Heart left ventricle (tissue), 16 donors: ENCODE data around the gene TRPM7. TPM values are rescaled to one million over a fixed set of nuclear protein-coding genes. Genes with fewer than 3 reads are reported as not detected.

Source experiments
- ATAC-seq, 4 donors: fragments of 200-7000 bp; cut with Tn5 transposase; one replicate each; pipeline ENCODE4 v1.9.1; 2020 to 2022; ENCODE audit warnings: moderate library complexity in 4 of 4, mild to moderate bottlenecking in 3 of 4, moderate number of reproducible peaks in 1 of 4
- DNase-seq, 5 donors: peaks; one replicate each; pipeline ENCODE4 v3.0.0-alpha.2; 2020
- H3K27ac ChIP-seq, 12 donors: fragments of 200-600 bp; sonication (generic) in 4 of 12; one replicate each; pipeline versions ENCODE4 v1.5.0 to v1.8.0; 2016 to 2022; ENCODE audit warnings: mild to moderate bottlenecking in 2 of 12
- H3K27me3 ChIP-seq, 9 donors: fragments of 200-600 bp; sonication (generic) in 2 of 9; one replicate each; pipeline versions ENCODE4 v1.5.1 to v1.8.0; 2016 to 2022; ENCODE audit warnings: mild to moderate bottlenecking in 3 of 9
- H3K36me3 ChIP-seq, 9 donors: fragments of 200-600 bp; sonication (generic) in 2 of 9; one replicate each; pipeline versions ENCODE4 v1.5.0 to v1.8.0; 2018 to 2022; ENCODE audit warnings: mild to moderate bottlenecking in 2 of 9
- H3K4me1 ChIP-seq, 12 donors: fragments of 200-600 bp; sonication (generic) in 4 of 12; one replicate each; pipeline versions ENCODE4 v1.5.0 to v1.8.0; 2016 to 2022; ENCODE audit warnings: mild to moderate bottlenecking in 3 of 12
- H3K4me3 ChIP-seq, 12 donors: fragments of 200-600 bp; sonication (generic) in 4 of 12; one replicate each; pipeline versions ENCODE4 v1.5.0 to v1.8.0; 2017 to 2022; ENCODE audit warnings: mild to moderate bottlenecking in 9 of 12, moderate library complexity in 4 of 12
- H3K9me3 ChIP-seq, 12 donors: fragments of 200-600 bp; sonication (generic) in 4 of 12; one replicate each; pipeline versions ENCODE4 v1.5.0 to v1.8.0; 2016 to 2022; ENCODE audit warnings: mild to moderate bottlenecking in 1 of 12
- POLR2A ChIP-seq, 2 donors: fragments of 450-650 bp; IDR thresholded peaks; one replicate each; pipeline ENCODE4 v1.6.1; 2017; ENCODE audit warnings: antibody characterized with exemption in 2 of 2, mild to moderate bottlenecking in 2 of 2, moderate library complexity in 2 of 2
- WGBS, 4 donors: extraction: QIAGEN DNeasy Blood & Tissue Kit in 2 of 4; methylation state at CpG; one replicate each; pipeline versions ENCODE4 v1.1.5 to v1.1.7; 2013 to 2018; 5-methylcytosine and 5-hydroxymethylcytosine counted together
- intact Hi-C, 10 donors: fragments of 100-400 bp; cut with DNase I; formaldehyde crosslinking; loops; one replicate each; pipeline versions ENCODE4 v1.11.1 to v1.14.2; 2022
- polyA plus RNA-seq, 2 donors: library from polyadenylated mRNA; stranded (reverse); fragments of 200-250 nt; gene quantifications; one replicate each; pipeline ENCODE4 v1.2.3, GENCODE V29; 2013
- total RNA-seq, 9 donors: library from RNA; depleted of rRNA in 2 of 9; stranded (reverse); fragments of >200 nt in 2 of 9; fragmentation: NEBNext Ultra II Directional in 3 of 9; extraction: Animal tissue kit (Norgen Biotek cat#: 25700) in 3 of 9; gene quantifications; one replicate each; pipeline versions ENCODE4 v1.1.0 to v1.2.4, GENCODE V29; 2016 to 2023
- TF ChIP-seq, protein P1 (sequence below), 12 donors: fragments of 200-600 bp; sonication (generic) in 4 of 12; IDR thresholded peaks; one replicate each; pipeline versions ENCODE4 v1.5.0 to v1.8.0; 2018 to 2022; ENCODE audit warnings: antibody characterized with exemption in 12 of 12, mild to moderate bottlenecking in 5 of 12
- donor health status: ischemic (EF 13 %, LVEDD 7.1; RV severe dilation, severe dysfunction).
- donor health status: healthy with polysubstance abuse.
- donor health status: DM: no; HTN: yes; CAD: no.
- donor health status: DM: no; HTN: no; CAD: no.
- donor health status: ischemic (EF 25% LVEDD 6.9; RV normal size, moderate dysfunction).
- donor health status: ischemic (EF 25% LVEDD 5.7; RV mildly dilated, moderate dysfunction).
- donor health status: healthy.
- donor health status: DM: yes; HTN: yes; CAD: no.
- donor health status: ischemic (EF 35%, LVEDD 5.7; RV mildly dilated, moderate dysfunction).
- donor health status: nonischemic (EF 11% LVEDD 7.7; RV severe dilation, severe dysfunction).
- donor health status: DM: yes; HTN: yes; CAD: no.
- donor health status: PGD.
- donor health status: ischemic (EF 29% LVEDD 5.4; RV normal size, mild dysfunction).
- donor health status: nonischemic (EF 23%, LVEDD 6.1; RV moderate dilation, normal function).

The TRPM7 gene
- total and polyA plus RNA-seq, 11 donors: 11.9 to 49.3 (median 30.6) TPM

DNA sequence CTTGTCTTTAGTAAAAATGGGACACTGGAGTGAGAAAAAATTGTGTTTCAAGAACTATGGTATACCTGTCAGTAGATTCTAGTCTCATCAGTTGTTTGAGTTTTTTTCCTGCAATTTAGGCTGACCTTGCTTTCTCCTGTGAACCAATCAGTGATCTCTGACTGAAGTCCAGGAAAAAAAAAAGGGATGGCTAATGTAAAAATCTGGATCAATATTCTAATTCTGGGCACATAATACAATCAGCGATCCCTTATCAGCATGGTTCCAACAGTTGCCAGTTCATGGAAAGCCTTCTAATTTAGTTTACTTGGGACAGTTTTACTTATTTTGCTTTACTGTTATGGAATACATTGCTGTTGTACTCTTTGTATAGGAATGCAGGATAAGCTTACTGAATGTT, 17.0 kb downstream of the TRPM7 start:
- intact Hi-C loops: loop anchor here in 2 of 10 donors (10.0 kb wide), 1 partner anchor 235 kb away; the partner anchor contains the start of gene AP4E1 (in 2 of the 2)
- H3K4me3 ChIP-seq: no peak overlapping the region
- no peak overlapping the region for H3K27ac ChIP-seq
- TF ChIP-seq, protein P1, sequence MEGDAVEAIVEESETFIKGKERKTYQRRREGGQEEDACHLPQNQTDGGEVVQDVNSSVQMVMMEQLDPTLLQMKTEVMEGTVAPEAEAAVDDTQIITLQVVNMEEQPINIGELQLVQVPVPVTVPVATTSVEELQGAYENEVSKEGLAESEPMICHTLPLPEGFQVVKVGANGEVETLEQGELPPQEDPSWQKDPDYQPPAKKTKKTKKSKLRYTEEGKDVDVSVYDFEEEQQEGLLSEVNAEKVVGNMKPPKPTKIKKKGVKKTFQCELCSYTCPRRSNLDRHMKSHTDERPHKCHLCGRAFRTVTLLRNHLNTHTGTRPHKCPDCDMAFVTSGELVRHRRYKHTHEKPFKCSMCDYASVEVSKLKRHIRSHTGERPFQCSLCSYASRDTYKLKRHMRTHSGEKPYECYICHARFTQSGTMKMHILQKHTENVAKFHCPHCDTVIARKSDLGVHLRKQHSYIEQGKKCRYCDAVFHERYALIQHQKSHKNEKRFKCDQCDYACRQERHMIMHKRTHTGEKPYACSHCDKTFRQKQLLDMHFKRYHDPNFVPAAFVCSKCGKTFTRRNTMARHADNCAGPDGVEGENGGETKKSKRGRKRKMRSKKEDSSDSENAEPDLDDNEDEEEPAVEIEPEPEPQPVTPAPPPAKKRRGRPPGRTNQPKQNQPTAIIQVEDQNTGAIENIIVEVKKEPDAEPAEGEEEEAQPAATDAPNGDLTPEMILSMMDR (IDR thresholded peaks at IDR 0.05): no peak
- no peak for TF ChIP-seq POLR2A (IDR thresholded peaks at IDR 0.05)
- WGBS, 4 donors: 73 to 74% (median 73%) methylated on average over 1 of the region's 1 CpG
- ATAC-seq: no peak
- H3K36me3 ChIP-seq: peaks cover 0 to 30% (median 17%) of the 10 kb centered on the region in 9 donors
- H3K4me1 ChIP-seq: peaks cover 0 to 44% (median 12%) of the 10 kb centered on the region in 12 donors
- no peak for DNase-seq
- no peaks in the 10 kb centered on the region for H3K9me3 ChIP-seq
- no peaks in the 10 kb centered on the region for H3K27me3 ChIP-seq

DNA sequence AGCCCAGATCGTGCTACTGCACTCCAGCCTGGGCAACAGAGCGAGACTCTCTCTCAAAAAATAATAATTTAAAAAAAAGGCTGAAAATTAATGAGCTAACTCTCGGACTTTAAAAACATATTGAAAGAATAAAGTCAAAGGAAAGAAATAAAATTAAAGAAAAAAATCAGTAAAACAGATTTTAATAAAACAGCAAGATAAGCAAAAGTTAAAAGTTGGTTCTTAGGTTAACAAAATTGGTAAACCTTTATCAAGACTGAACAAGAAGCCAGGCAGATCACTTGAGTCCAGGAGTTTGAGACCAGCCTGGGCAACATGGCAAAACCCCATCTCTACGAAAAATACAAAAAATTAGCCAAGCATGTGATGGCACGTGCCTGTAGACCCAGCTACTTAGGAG, 20.7 kb downstream of the TRPM7 start:
- Histone ChIP-seq H3K27ac (no peak overlapping the region), H3K27me3 (no peaks in the 10 kb centered on the region), H3K4me3 (no peak overlapping the region), H3K36me3 (peaks cover 0 to 55% (median 38%) of the 10 kb centered on the region in 9 donors), H3K9me3 (no peaks in the 10 kb centered on the region), H3K4me1 (peaks cover 0 to 27% (median 9%) of the 10 kb centered on the region in 12 donors)
- DNase-seq: no peak
- TF ChIP-seq, protein P1 (IDR thresholded peaks at IDR 0.05): no peak
- TF ChIP-seq POLR2A (IDR thresholded peaks at IDR 0.05): no peak
- no peak for ATAC-seq
- intact Hi-C loops: no loop called here
- WGBS, 4 donors: 83 to 87% (median 84%) methylated on average over 5 of the region's 5 CpGs

DNA sequence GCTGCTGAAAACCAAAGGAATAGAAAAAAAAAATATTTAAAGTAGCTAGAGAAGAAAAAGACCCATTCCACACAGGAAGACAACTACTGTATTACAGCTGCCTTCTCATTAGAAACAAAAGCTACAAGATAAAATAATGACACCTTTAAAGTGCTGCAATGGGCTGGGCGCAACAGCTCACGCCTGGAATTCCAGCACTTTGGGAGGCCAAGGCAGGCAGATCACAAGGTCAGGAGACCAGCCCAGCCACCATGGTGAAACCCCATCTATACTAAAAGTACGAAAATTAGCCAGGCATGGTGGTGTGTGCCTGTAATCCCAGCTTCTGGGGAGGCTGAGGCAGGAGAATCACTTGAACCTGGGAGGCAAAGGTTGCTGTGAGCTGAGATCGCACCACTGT, 31.0 kb downstream of the TRPM7 start:
- intact Hi-C loops: no loop called here
- WGBS, 4 donors: 69 to 74% (median 71%) methylated on average over 4 of the region's 4 CpGs
- Histone ChIP-seq H3K4me1 (peaks cover 0 to 2% (median 0%) of the 10 kb centered on the region in 12 donors), H3K27me3 (no peaks in the 10 kb centered on the region), H3K9me3 (no peaks in the 10 kb centered on the region), H3K36me3 (peaks cover 0 to 98% (median 91%) of the 10 kb centered on the region in 9 donors), H3K27ac (no peak overlapping the region), H3K4me3 (no peak overlapping the region)
- no peak for TF ChIP-seq POLR2A (IDR thresholded peaks at IDR 0.05)
- TF ChIP-seq, protein P1 (IDR thresholded peaks at IDR 0.05): no peak
- ATAC-seq (no peak), DNase-seq (no peak)

DNA sequence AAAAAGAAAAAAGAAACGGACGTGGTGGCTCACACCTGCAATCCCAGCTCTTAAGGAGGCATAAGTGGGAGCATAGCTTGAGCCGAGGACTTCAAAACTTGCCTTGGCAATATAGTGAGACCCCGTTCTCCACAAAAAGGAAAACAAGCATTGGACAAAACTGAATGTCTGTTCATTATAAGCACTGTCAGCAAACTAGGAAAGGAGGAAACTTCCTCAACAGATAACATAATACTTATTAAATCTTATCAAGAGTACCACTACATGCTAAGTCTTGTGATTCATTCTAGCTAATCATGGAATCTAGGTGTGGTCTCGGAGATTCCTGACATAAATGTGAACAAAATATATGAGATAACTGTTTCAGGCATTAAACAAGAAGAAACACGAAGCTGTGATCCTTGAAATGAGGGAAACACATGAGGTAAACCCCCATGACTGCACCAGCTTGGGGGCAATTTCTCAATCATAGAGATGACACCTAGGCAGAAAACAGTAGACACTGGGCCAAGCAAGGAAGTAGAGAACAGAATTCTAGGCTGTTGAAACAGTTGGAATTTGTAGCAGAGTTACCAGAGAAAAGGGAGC, 33.3 kb downstream of the TRPM7 start:
- H3K36me3 ChIP-seq: peaks cover 0 to 100% (median 91%) of the 10 kb centered on the region in 9 donors

More for the DNA sequence above, 33.3 kb downstream of the TRPM7 start:
- TF ChIP-seq POLR2A (IDR thresholded peaks at IDR 0.05): no peak
- TF ChIP-seq, protein P1 (IDR thresholded peaks at IDR 0.05): no peak
- ATAC-seq (no peak), DNase-seq (no peak)
- Histone ChIP-seq H3K27me3 (no peaks in the 10 kb centered on the region), H3K4me3 (no peak overlapping the region), H3K27ac (no peak overlapping the region), H3K9me3 (no peaks in the 10 kb centered on the region), H3K4me1 (no peaks in the 10 kb centered on the region)
- 83 to 87% (median 85%) methylated on average over 6 of the region's 6 CpGs for WGBS, 4 donors
- intact Hi-C loops: loop anchor here in 1 of 10 donors (5.0 kb wide), 1 partner anchor 71 kb away; no protein-coding TSS in a partner anchor
